ENCODE results near the gene TSKS. TPM values are rescaled to one million over a fixed set of nuclear protein-coding genes. Genes with fewer than 3 reads are reported as not detected.
"Not testable (repeated sequence)": the region's sequence is repeated elsewhere in the genome, so short reads cannot be mapped to it uniquely, and the experiment has no call there.

TSKS gene
- total RNA-seq, 1 donor from 2014 or later, result not detected

DNA sequence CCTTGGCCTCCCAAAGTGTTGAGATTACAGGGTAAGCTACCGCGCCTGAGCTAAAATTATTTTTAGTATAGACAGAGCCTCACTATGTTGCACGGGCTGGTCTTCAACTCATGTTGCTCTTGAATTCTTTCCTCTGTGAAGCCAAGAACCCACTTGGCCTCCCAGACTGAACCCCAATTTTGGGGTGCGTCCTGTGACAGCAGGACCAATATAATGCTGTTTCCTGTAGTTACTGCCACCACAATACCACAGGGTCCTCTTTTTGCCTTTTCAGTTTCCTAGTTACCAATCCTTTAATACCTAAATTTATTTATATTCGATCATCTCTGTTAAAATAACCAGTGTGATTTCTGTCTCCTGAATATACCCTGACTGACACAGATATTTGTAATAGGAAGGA is 32.9 kb downstream of the TSKS start:
- Mint-ChIP-seq H3K9me3 (ENCODE audit: unreplicated experiment) (no peaks in the 10 kb centered on the region), H3K4me3 (ENCODE audit: unreplicated experiment) (no peak overlapping the region), H3K4me1 (ENCODE audit: low read depth, unreplicated experiment) (no peaks in the 10 kb centered on the region), H3K36me3 (ENCODE audit: unreplicated experiment) (no peaks in the 10 kb centered on the region), H3K27me3 (ENCODE audit: unreplicated experiment) (peaks cover 2% of the 10 kb centered on the region), H3K27ac (ENCODE audit: unreplicated experiment) (no peak overlapping the region)
- DNase-seq, result no peak
- TF ChIP-seq, protein P1, sequence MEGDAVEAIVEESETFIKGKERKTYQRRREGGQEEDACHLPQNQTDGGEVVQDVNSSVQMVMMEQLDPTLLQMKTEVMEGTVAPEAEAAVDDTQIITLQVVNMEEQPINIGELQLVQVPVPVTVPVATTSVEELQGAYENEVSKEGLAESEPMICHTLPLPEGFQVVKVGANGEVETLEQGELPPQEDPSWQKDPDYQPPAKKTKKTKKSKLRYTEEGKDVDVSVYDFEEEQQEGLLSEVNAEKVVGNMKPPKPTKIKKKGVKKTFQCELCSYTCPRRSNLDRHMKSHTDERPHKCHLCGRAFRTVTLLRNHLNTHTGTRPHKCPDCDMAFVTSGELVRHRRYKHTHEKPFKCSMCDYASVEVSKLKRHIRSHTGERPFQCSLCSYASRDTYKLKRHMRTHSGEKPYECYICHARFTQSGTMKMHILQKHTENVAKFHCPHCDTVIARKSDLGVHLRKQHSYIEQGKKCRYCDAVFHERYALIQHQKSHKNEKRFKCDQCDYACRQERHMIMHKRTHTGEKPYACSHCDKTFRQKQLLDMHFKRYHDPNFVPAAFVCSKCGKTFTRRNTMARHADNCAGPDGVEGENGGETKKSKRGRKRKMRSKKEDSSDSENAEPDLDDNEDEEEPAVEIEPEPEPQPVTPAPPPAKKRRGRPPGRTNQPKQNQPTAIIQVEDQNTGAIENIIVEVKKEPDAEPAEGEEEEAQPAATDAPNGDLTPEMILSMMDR (IDR thresholded peaks at IDR 0.05; ENCODE audit: partially characterized antibody, unreplicated experiment), result no peak

DNA sequence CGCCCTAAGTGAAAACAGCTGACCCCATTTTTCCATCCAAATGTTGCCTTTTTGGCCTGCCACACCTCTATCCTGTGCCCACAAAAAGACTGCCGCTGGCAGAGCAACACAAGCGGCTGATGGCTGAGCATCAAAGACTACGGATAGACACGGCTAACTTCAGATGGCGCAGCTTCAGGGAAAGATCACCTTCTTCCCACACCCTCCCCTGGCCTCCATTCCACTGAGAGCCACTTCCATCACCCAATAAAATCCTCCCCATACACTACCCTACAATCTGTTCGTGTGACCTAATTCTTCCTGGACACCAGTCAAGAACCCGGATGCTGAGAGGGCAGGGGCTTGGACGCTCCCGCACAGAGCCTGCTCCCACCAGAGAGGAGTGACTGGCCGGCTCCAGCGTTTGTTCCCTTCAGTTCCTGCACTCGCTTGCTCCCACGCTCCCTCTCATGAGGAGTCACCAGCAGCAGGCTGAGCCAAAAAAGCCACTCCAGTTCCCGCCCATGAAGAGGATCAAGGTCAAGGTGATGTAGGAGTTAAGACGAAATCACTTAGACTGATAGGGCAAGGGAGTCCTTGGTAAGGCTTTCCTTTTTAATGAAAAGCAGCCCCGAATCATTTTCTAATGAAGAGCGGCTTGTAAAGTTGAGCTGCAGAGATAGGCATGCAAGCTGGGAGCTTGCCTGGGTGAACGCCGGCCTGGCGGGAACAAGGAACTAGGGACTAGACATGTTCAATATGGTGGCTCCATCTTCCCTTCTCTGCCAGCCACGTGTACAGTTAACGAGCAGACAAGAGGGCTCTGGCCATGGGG is 35.7 kb downstream of the TSKS start:
- Mint-ChIP-seq H3K4me3 (ENCODE audit: unreplicated experiment) (no peak overlapping the region), H3K36me3 (ENCODE audit: unreplicated experiment) (no peaks in the 10 kb centered on the region), H3K4me1 (ENCODE audit: low read depth, unreplicated experiment) (no peaks in the 10 kb centered on the region), H3K27me3 (ENCODE audit: unreplicated experiment) (peaks cover 2% of the 10 kb centered on the region), H3K9me3 (ENCODE audit: unreplicated experiment) (peaks cover 2% of the 10 kb centered on the region), H3K27ac (ENCODE audit: unreplicated experiment) (no peak overlapping the region)
- TF ChIP-seq, protein P1 (IDR thresholded peaks at IDR 0.05; ENCODE audit: partially characterized antibody, unreplicated experiment), result no peak
- no peak for DNase-seq

DNA sequence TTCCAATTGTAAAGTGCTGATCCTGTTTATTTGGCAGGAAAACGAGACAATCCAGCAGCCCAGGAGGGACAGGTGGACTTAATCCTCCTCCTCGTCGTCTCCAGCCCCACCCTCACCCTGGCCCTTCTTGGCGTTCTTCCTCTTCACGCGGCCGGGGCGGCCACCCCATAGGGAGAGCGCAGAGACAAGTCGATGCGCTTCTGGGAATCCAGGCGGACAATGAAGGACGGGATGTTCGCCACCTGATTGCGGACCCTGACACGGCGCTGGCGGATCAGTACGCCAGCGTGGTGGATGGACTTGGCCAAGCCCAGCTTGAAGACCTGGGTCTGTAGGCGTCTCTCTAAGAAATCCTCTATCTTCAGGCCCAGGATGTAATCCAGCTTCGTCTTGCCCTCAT is 43.7 kb downstream of the TSKS start:
- H3K4me3 Mint-ChIP-seq (ENCODE audit: unreplicated experiment); H3K27me3 Mint-ChIP-seq (ENCODE audit: unreplicated experiment); H3K27ac Mint-ChIP-seq (ENCODE audit: unreplicated experiment): not testable (repeated sequence)

DNA sequence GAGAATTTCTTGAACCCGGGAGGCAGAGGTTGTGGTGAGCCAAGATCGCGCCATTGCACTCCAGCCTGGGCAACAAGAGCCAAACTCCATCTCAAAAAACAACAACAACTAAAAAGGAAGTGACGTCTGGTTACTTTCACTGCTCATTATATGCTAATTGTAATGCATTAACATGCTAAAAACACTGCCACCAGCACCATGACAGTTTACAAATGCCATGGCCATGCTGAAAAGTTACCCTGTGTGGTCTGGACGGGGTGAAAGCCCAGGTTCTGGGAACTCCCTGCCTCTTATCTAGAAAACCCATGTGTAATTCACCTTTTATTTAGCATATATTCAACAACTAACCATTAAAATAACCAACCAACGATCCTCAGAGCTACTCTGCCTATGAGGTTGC is 44.1 kb downstream of the TSKS start:
- Mint-ChIP-seq H3K27ac (ENCODE audit: unreplicated experiment) (no peak overlapping the region), H3K4me3 (ENCODE audit: unreplicated experiment) (no peak overlapping the region)

More for the DNA sequence above, 43.7 kb downstream of the TSKS start:
- H3K36me3 Mint-ChIP-seq (ENCODE audit: unreplicated experiment); H3K9me3 Mint-ChIP-seq (ENCODE audit: unreplicated experiment); DNase-seq; H3K4me1 Mint-ChIP-seq (ENCODE audit: low read depth, unreplicated experiment): not testable (repeated sequence)

DNA sequence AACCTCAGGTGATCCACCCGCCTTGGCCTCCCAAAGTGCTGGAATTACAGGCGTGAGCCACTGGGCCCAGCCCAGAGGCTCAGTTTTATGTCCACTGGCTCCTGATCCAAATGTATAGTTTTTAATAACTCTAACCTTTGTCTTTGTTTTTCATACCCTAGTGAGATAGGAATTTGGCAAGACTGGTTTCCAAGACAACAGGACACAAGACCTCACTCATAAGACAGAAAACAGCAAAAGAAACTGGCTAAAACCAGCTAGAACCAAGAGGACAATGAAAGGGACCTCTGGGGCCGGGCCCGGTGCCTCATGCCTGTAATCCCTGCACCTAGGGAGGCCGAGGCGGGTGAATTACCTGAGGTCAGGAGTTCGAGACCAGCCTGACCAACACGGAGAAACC is 44.6 kb downstream of the TSKS start:
- no peak overlapping the region for H3K4me3 Mint-ChIP-seq (ENCODE audit: unreplicated experiment)
- H3K27ac Mint-ChIP-seq (ENCODE audit: unreplicated experiment), result no peak overlapping the region
- DNase-seq, result no peak
- peaks cover 4% of the 10 kb centered on the region for H3K36me3 Mint-ChIP-seq (ENCODE audit: unreplicated experiment)
- H3K27me3 Mint-ChIP-seq (ENCODE audit: unreplicated experiment), result peaks cover 2% of the 10 kb centered on the region
- no peaks in the 10 kb centered on the region for H3K4me1 Mint-ChIP-seq (ENCODE audit: low read depth, unreplicated experiment)
- TF ChIP-seq, protein P1 (IDR thresholded peaks at IDR 0.05; ENCODE audit: partially characterized antibody, unreplicated experiment), result no peak
- H3K9me3 Mint-ChIP-seq (ENCODE audit: unreplicated experiment), result peaks cover 2% of the 10 kb centered on the region

More for the DNA sequence above, 44.1 kb downstream of the TSKS start:
- H3K27me3 Mint-ChIP-seq (ENCODE audit: unreplicated experiment), result peaks cover 2% of the 10 kb centered on the region
- peaks cover 4% of the 10 kb centered on the region for H3K36me3 Mint-ChIP-seq (ENCODE audit: unreplicated experiment)
- H3K9me3 Mint-ChIP-seq (ENCODE audit: unreplicated experiment), result peaks cover 2% of the 10 kb centered on the region
- DNase-seq, result no peak
- H3K4me1 Mint-ChIP-seq (ENCODE audit: low read depth, unreplicated experiment), result no peaks in the 10 kb centered on the region
- TF ChIP-seq, protein P1 (IDR thresholded peaks at IDR 0.05; ENCODE audit: partially characterized antibody, unreplicated experiment), result no peak
